T-cell (primary cell): ENCODE data around the gene STN1. TPM values are rescaled to one million over a fixed set of nuclear protein-coding genes. Genes with fewer than 3 reads are reported as not detected.
A peak's percentile ranks its signal among the peaks of the same experiment; 100 is the strongest.

ENCODE experiments used
- ATAC-seq, 4 experiments: fragments of 200-7000 bp in 3 of 4; fragments of 150-1000 bp in 1 of 4; cut with Tn5 transposase; replicated peaks in 1 of 4; 1 replicate in 3 of 4; 2 replicates in 1 of 4; pipeline ENCODE4 v1.10.0; 2021; ENCODE audit warnings: moderate library complexity in 3 of 4, mild to moderate bottlenecking in 2 of 4, moderate number of reproducible peaks in 1 of 4
- CTCF ChIA-PET, 2 donors: fragments of 300-600 bp; sonication (Branson Sonifier 250); formaldehyde crosslinking; loops; one replicate each; lab custom pipeline; 2022; ENCODE audit warnings: antibody characterized with exemption in 2 of 2; lab: Charles Lee
- POLR2A ChIA-PET, 2 donors: fragments of 300-600 bp; sonication (Branson Sonifier 250); formaldehyde crosslinking; loops; one replicate each; lab custom pipeline; 2022; ENCODE audit warnings: antibody characterized with exemption in 2 of 2; lab: Charles Lee
- DNase-seq, 35 experiments: peaks; one replicate each; pipeline versions ENCODE4 v3.0.0 to v3.0.0-alpha.2; 2013 to 2023
- H3K27ac ChIP-seq: one replicate; pipeline ENCODE4 v1.5.1; 2013; ENCODE audit warnings: low read length
- H3K27me3 ChIP-seq, 2 experiments: replicated peaks in 1 of 2; 1 replicate in 1 of 2; 2 replicates in 1 of 2; pipeline versions ENCODE4 v1.6.1 to v1.7.0; 2013; ENCODE audit warnings: low read length in 1 of 2, mixed read lengths in 1 of 2; ENCODE audit not compliant: control insufficient read depth in 2 of 2, insufficient read depth in 2 of 2; ENCODE audit errors: extremely low read depth in 1 of 2
- H3K36me3 ChIP-seq, 2 donors: 1 replicate in 1 of 2; 2 replicates in 1 of 2; pipeline versions ENCODE4 v1.6.1 to v1.7.0; 2013; ENCODE audit warnings: low read length in 1 of 2; ENCODE audit not compliant: control insufficient read depth in 2 of 2, insufficient read depth in 1 of 2; ENCODE audit errors: extremely low read depth in 1 of 2
- H3K4me1 ChIP-seq, 2 experiments: 1 replicate in 1 of 2; 2 replicates in 1 of 2; pipeline versions ENCODE4 v1.6.1 to v1.7.0; 2013; ENCODE audit warnings: low read length in 2 of 2, mixed read lengths in 1 of 2; ENCODE audit not compliant: insufficient read depth in 2 of 2, control insufficient read depth in 1 of 2; ENCODE audit errors: extremely low read depth in 1 of 2
- H3K4me3 ChIP-seq, 2 donors: 1 replicate in 1 of 2; 2 replicates in 1 of 2; pipeline versions ENCODE4 v1.5.1 to v1.7.0; 2013; ENCODE audit warnings: mild to moderate bottlenecking in 2 of 2, low read length in 1 of 2, moderate library complexity in 1 of 2; ENCODE audit not compliant: control insufficient read depth in 1 of 2; ENCODE audit errors: extremely low read depth in 1 of 2
- H3K9me3 ChIP-seq: 2 replicates; pipeline ENCODE4 v1.7.0; 2013
- H3K27ac Mint-ChIP-seq, 2 donors: one replicate each; pipeline ENCODE4 v1.8.0; 2020 to 2021; ENCODE audit warnings: mild to moderate bottlenecking in 2 of 2, mixed read lengths in 2 of 2
- H3K27me3 Mint-ChIP-seq, 2 donors: one replicate each; pipeline ENCODE4 v1.8.0; 2021 to 2022; ENCODE audit warnings: mixed read lengths in 2 of 2
- H3K36me3 Mint-ChIP-seq: one replicate; pipeline ENCODE4 v1.8.0; 2021; ENCODE audit warnings: mixed read lengths
- H3K4me1 Mint-ChIP-seq, 3 donors: one replicate each; pipeline ENCODE4 v1.8.0; 2020 to 2022; ENCODE audit warnings: mixed read lengths in 3 of 3, mild to moderate bottlenecking in 1 of 3
- H3K4me3 Mint-ChIP-seq, 3 donors: one replicate each; pipeline ENCODE4 v1.8.0; 2020 to 2022; ENCODE audit warnings: mild to moderate bottlenecking in 3 of 3, mixed read lengths in 3 of 3, moderate library complexity in 3 of 3
- H3K9me3 Mint-ChIP-seq, 3 donors: one replicate each; pipeline ENCODE4 v1.8.0; 2020 to 2022; ENCODE audit warnings: mixed read lengths in 3 of 3
- WGBS: methylation state at CpG from one replicate; pipeline ENCODE4 v1.1.5; 2013; ENCODE audit warnings: missing lambda C conversion rate; ENCODE audit not compliant: insufficient coverage; 5-methylcytosine and 5-hydroxymethylcytosine counted together
- total RNA-seq, 35 experiments: library from RNA in 6 of 35; stranded (reverse) in 6 of 35; fragments of 120-200 nt in 1 of 35; gene quantifications; one replicate each; pipeline versions ENCODE4 v1.2.1 to v1.2.4 and lab custom pipeline; 2013 to 2026

Gene STN1
- total RNA-seq, 5 donors from 2014 or later (not counting 1 experiment from before 2014, with no cell fraction given): 37.6 to 47.5 (median 41.8) TPM

- ATAC-seq (no peak), DNase-seq (no peak)
- Mint-ChIP-seq H3K27ac (peak overlapping the region in 1 of 2 donors; percentile 2), H3K4me3 (peak overlapping the region; percentile 58 to 64 (median 63)), H3K36me3 (no peaks in the 10 kb centered on the region), H3K9me3 (no peaks in the 10 kb centered on the region), H3K4me1 (peaks cover 0 to 20% (median 17%) of the 10 kb centered on the region in 3 donors), H3K27me3 (peaks cover 30 to 33% of the 10 kb centered on the region in 2 donors)
- peaks cover 0 to 35% of the 10 kb centered on the region in 2 experiments for H3K27me3 ChIP-seq
- POLR2A ChIA-PET: interaction anchor here in 1 of 2 donors (0.6 kb wide), 1 partner anchor 18 kb away, joined by 3 read pairs; no protein-coding TSS in a partner anchor
- H3K9me3 ChIP-seq: no peaks in the 10 kb centered on the region
- CTCF ChIA-PET: interaction anchor here (0.7 to 2.3 kb wide), 4 partner anchors 8 to 146 kb away, joined by 4 to 10 read pairs (median 8); no protein-coding TSS in a partner anchor
- no peaks in the 10 kb centered on the region for H3K36me3 ChIP-seq
- peak overlapping the region in 1 of 2 donors; percentile 58 for H3K4me3 ChIP-seq
- H3K27ac ChIP-seq: no peak overlapping the region
- WGBS: 21% methylated on average over 13 of the region's 34 CpGs
- peaks cover 6 to 20% of the 10 kb centered on the region in 2 experiments for H3K4me1 ChIP-seq
Measured at GRCh38 chr10:103855852-103856796, 61.9 kb downstream of the STN1 start.

DNA sequence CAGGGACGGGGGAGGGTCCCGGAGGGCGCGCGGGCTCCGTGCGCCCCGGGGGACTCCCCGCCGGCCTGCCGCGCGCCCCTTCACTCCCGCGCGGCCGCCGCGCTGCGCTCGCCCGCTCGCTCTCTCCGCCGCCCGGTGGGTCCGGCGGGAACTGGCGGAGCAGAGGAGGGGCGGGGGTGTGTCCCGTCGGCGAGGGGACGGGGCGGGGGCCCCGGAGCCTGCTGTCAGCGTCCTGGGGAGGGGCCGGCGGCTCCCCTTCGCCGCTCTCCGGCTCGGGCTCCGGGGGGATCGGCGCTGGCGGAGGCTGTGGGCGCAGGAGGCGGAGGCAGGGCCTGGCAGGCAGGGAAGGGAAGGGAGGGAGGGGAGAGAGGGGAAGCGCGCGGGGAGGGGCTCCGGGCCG is 62.6 kb downstream of the STN1 start, which contains the start of gene SH3PXD2A:
TSS of gene SH3PXD2A (minus strand) at position 153 of the 400 bp plus-strand sequence. CDS start 310 bp downstream, outside the sequence.
- Mint-ChIP-seq H3K27me3 (peaks cover 30 to 33% of the 10 kb centered on the region in 2 donors), H3K4me1 (peaks cover 0 to 20% (median 17%) of the 10 kb centered on the region in 3 donors), H3K36me3 (no peaks in the 10 kb centered on the region), H3K9me3 (no peaks in the 10 kb centered on the region), H3K27ac (peak within 1 kb of the TSS in 1 of 2 donors; percentile 2), H3K4me3 (peak within 1 kb of the TSS; percentile 77 to 86 (median 80))
- peaks cover 0 to 35% of the 10 kb centered on the region in 2 experiments for H3K27me3 ChIP-seq
- H3K27ac ChIP-seq: no peak within 1 kb of the TSS
- no peaks in the 10 kb centered on the region for H3K36me3 ChIP-seq
- H3K4me1 ChIP-seq: peaks cover 6 to 20% of the 10 kb centered on the region in 2 experiments
- WGBS: under 1% methylated on average over 48 of the region's 54 CpGs
- peak within 1 kb of the TSS; percentile 48 to 85 for H3K4me3 ChIP-seq
- H3K9me3 ChIP-seq: no peaks in the 10 kb centered on the region
- POLR2A ChIA-PET: no interaction called here
- DNase-seq: peak in 12 of 35 experiments; percentile 2 to 22 (median 10)
- CTCF ChIA-PET: interaction anchor here (1.3 to 2.0 kb wide), 3 partner anchors 143 kb away, joined by 4 to 10 read pairs (median 7); no protein-coding TSS in a partner anchor
- ATAC-seq: peak; percentile 47 to 70 (median 59)

DNA sequence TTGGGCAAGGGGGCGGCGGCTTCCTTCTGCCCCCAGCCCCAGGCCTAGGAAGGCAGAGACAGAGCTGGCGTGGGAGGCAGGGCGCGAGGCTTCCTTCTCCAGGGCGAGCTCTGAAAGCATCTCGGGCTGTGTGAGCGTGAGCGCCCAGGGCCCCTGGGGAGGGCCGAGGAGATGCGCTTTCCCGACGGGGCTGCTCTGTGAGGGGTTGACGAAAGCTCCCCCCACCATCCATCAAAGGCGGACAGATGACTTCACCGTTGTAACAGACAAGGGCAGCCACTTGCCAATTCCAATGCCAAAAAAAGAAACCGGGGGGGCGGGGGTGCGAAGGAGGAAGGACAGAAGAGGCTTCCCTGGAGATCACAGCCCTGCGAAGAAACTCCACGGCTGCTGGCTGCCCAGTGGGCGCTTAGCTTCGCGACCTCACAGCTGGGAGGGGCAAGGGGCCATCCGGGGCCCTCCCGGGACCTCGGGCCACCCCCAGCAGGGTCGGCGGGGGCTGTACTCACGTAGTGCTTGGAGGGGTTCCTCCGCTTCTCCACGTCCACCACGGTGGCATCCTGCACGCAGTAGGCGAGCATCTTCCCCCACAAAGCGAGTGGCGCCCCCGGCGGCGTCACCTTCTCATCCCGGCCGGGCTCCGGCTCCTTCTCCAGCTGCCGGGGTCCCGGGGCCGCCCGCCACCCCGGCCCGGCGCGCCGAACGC is 63.1 kb downstream of the STN1 start:
- ATAC-seq (peak; percentile 36 to 66 (median 50)), DNase-seq (peak in 9 of 35 experiments; percentile 5 to 20 (median 11))
- Mint-ChIP-seq H3K4me3 (peak overlapping the region; percentile 77 to 86 (median 80)), H3K27ac (no peak overlapping the region), H3K4me1 (peaks cover 0 to 20% (median 17%) of the 10 kb centered on the region in 3 donors), H3K36me3 (no peaks in the 10 kb centered on the region), H3K27me3 (peaks cover 30 to 34% of the 10 kb centered on the region in 2 donors), H3K9me3 (no peaks in the 10 kb centered on the region)
- Histone ChIP-seq H3K27me3 (peaks cover 0 to 39% of the 10 kb centered on the region in 2 experiments), H3K36me3 (no peaks in the 10 kb centered on the region), H3K4me3 (peak overlapping the region; percentile 48 to 85), H3K9me3 (no peaks in the 10 kb centered on the region), H3K4me1 (peaks cover 6 to 20% of the 10 kb centered on the region in 2 experiments), H3K27ac (no peak overlapping the region)
- POLR2A ChIA-PET: interaction anchor here in 1 of 2 donors (0.6 kb wide), 1 partner anchor 82 kb away, joined by 3 read pairs; no protein-coding TSS in a partner anchor
- CTCF ChIA-PET: interaction anchor here in 1 of 2 donors (0.6 to 1.4 kb wide), 2 partner anchors 142 to 143 kb away, joined by 3 to 7 read pairs; no protein-coding TSS in a partner anchor
- 3% methylated on average over 46 of the region's 53 CpGs for WGBS

- ATAC-seq (peak in 1 of 4 experiments; percentile 3), DNase-seq (no peak)
- H3K9me3 ChIP-seq: no peaks in the 10 kb centered on the region
- Mint-ChIP-seq H3K27me3 (peaks cover 32 to 35% of the 10 kb centered on the region in 2 donors), H3K4me3 (peak overlapping the region; percentile 77 to 86 (median 80)), H3K9me3 (no peaks in the 10 kb centered on the region), H3K4me1 (peaks cover 0 to 20% (median 17%) of the 10 kb centered on the region in 3 donors), H3K27ac (peak overlapping the region in 1 of 2 donors; percentile 39), H3K36me3 (no peaks in the 10 kb centered on the region)
- ChIA-PET CTCF (interaction anchor here (0.6 to 1.4 kb wide), 3 partner anchors 141 to 143 kb away, joined by 3 to 7 read pairs (median 4); no protein-coding TSS in a partner anchor), POLR2A (interaction anchor here in 1 of 2 donors (0.6 kb wide), 1 partner anchor 82 kb away, joined by 3 read pairs; no protein-coding TSS in a partner anchor)
- H3K4me3 ChIP-seq: peak overlapping the region; percentile 48 to 85
- no peak overlapping the region for H3K27ac ChIP-seq
- no CpG with 5 or more reads among the region's 13 CpGs for WGBS
- no peaks in the 10 kb centered on the region for H3K36me3 ChIP-seq
- peaks cover 6 to 20% of the 10 kb centered on the region in 2 experiments for H3K4me1 ChIP-seq
- H3K27me3 ChIP-seq: peaks cover 0 to 43% of the 10 kb centered on the region in 2 experiments
Measured at GRCh38 chr10:103854265-103854685, 63.7 kb downstream of the STN1 start.

- H3K4me3 ChIP-seq: no peak overlapping the region
- DNase-seq (no peak), ATAC-seq (no peak)
- CTCF ChIA-PET: interaction anchor here (1.0 to 1.4 kb wide), 3 partner anchors 11 to 141 kb away, joined by 3 to 7 read pairs (median 4); no protein-coding TSS in a partner anchor
- peak overlapping the region in 1 of 2 donors; percentile 39 for H3K27ac Mint-ChIP-seq
- H3K27ac ChIP-seq: no peak overlapping the region
- peaks cover 33% of the 10 kb centered on the region in 2 donors for H3K27me3 Mint-ChIP-seq
- H3K4me1 ChIP-seq: peaks cover 6 to 20% of the 10 kb centered on the region in 2 experiments
- H3K4me1 Mint-ChIP-seq: peaks cover 2 to 20% (median 17%) of the 10 kb centered on the region in 3 donors
- H3K9me3 Mint-ChIP-seq: no peaks in the 10 kb centered on the region
- WGBS: 82% methylated on average over 6 of the region's 9 CpGs
- H3K27me3 ChIP-seq: peaks cover 0 to 43% of the 10 kb centered on the region in 2 experiments
- H3K36me3 Mint-ChIP-seq: no peaks in the 10 kb centered on the region
- POLR2A ChIA-PET: interaction anchor here in 1 of 2 donors (0.6 kb wide), 1 partner anchor 81 kb away, joined by 3 read pairs; no protein-coding TSS in a partner anchor
- H3K9me3 ChIP-seq: no peaks in the 10 kb centered on the region
- H3K36me3 ChIP-seq: no peaks in the 10 kb centered on the region
- H3K4me3 Mint-ChIP-seq: peak overlapping the region; percentile 77 to 86 (median 80)
Measured at GRCh38 chr10:103853428-103854264, 64.3 kb downstream of the STN1 start.
